Jurkat, Clone E6-1 (cell line): ENCODE data around the gene PJA1. TPM values are rescaled to one million over a fixed set of nuclear protein-coding genes. Genes with fewer than 3 reads are reported as not detected.

Experiments used
- DNase-seq: peaks from one replicate; pipeline ENCODE4 v3.0.0-alpha.2; 2011; ENCODE audit warnings: low read depth, low spot score
- H3K4me3 ChIP-seq: 2 replicates; pipeline ENCODE4 v1.5.1; 2011; ENCODE audit warnings: mild to moderate bottlenecking, low read length, control low read depth, moderate library complexity
- polyA plus RNA-seq: library from polyadenylated mRNA; unstranded; fragments of >200 nt; gene quantifications from one replicate; pipeline ENCODE4 v1.2.1, GENCODE V29; 2012; ENCODE audit warnings: missing spikeins; ENCODE audit not compliant: insufficient read length, insufficient read depth

Gene PJA1
- polyA plus RNA-seq: 15.4 TPM

- peak; percentile 24 for DNase-seq
These were observed at the start of gene PJA1 for GRCh38 chrX:69165087-69165651. Gene PJA1, minus strand, starts transcription at chrX:69165453. Its CDS starts 2,380 bp downstream, at chrX:69163073.

GRCh38 chrX:69214463-69214862 lies 49.2 kb upstream of the PJA1 start:
- no peak for DNase-seq
- no peak overlapping the region for H3K4me3 ChIP-seq

More at GRCh38 chrX:69165087-69165651, at the start of gene PJA1:
- peak within 1 kb of the TSS; percentile 53 for H3K4me3 ChIP-seq

DNA sequence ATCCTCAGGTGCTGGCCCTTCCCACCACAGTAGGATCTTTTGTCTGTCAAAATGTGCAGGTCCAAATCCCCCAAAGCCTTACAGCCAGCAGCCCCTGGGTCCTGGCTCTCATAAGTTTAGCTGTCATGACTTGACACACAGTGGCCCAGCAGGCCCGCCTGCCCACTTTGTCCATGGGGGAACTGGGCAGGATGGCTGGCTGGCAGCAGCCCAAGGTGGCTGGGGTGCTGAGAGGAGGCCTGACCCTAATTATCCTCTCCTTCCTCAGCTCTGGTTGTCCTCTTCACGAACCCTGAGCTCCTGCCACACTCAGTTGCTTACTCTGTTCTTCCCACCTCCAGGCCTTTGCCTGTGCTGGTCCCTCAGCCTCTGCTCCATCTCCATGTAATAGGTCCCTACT lies 46.4 kb upstream of the PJA1 start:
- no peak for DNase-seq
- H3K4me3 ChIP-seq: no peak overlapping the region

DNA sequence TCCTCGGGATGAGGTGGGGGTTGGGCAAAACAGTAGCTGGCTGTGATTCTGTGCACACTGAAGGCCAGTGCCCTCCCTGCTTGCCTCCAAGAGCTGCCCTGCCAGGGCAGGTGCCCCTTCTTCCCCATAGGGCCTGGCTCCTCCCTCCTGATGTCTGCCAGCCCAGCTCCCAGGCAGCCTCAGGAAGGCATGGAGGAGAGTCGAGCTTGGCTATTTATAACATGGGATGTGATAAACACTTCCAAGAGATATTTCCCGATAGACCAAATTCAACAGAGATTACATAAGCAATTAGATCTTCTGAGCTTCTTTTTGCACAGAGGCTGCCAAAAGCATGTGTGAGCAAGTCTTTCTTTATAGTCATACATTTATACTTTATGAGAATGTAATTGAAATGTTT lies 45.3 kb upstream of the PJA1 start:
- no peak for DNase-seq

DNA sequence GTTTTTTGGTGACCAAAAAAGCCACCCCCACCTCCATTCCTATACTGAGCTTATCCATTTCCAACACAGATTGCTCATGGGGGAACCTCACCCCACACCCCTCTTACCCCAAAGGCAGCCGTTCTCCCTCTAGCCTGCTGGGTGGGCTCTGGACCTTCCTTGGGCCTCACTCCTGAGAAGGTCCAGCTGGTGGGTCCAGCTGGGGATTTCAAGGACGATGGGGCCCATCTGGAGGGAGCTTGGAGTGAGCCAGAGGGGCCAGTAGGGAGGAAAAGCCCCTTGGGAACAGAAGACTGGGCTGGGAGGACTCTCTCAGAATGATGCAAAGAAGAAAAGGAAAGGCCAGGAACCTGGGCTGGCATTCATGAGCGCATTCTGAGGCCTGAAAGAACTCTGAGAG lies 42.0 kb upstream of the PJA1 start:
- H3K4me3 ChIP-seq: no peak overlapping the region
- DNase-seq: no peak

More for the DNA sequence above, 45.3 kb upstream of the PJA1 start:
- no peak overlapping the region for H3K4me3 ChIP-seq

GRCh38 chrX:69203638-69204037 lies 38.4 kb upstream of the PJA1 start:
- no peak overlapping the region for H3K4me3 ChIP-seq
- no peak for DNase-seq

DNA sequence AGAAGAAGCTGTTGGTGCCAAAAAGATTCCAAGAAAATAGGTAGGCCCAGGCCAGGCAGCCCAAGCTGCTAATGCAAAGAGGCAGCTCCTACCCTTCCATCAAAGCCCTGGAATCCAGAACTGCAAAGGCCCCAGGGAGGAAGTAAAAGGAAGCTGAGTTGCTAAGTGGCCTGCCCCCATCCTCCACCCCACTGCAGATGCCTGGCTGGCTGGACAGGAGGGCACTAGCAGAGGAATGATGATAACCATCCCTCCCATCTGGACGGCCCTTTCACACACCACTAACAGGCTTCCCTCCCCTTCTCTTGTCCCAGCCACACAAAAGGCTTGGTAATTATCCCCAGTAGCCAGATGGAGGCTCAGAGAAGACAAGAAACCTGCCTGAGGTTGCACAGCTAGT lies 32.4 kb upstream of the PJA1 start:
- H3K4me3 ChIP-seq: no peak overlapping the region
- DNase-seq: no peak

GRCh38 chrX:69196666-69197065 lies 31.4 kb upstream of the PJA1 start:
- DNase-seq: no peak
- H3K4me3 ChIP-seq: no peak overlapping the region

- H3K4me3 ChIP-seq: no peak overlapping the region
- no peak for DNase-seq
These were observed 30.6 kb upstream of the PJA1 start for GRCh38 chrX:69195810-69196209.

- DNase-seq: no peak
- no peak overlapping the region for H3K4me3 ChIP-seq
These were observed 29.9 kb upstream of the PJA1 start for GRCh38 chrX:69195192-69195591.

DNA sequence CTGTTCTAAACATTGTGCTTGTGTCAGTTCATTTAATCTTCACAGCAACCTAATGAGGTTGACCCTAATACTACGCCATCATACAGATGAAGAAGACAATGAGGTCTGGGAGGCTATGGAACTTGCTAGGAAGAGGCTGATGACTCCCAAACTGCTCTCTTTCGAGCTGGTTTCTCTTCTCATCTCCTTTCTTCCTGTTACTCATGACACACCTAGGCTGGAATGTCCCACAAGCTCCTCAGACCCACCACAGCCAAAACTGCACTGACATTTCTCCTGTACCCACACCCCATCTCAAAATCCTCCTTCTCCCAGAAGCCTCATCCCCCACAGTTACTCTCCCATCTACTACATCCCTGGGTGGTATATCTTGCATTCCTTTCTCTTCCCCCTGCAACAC lies 27.4 kb upstream of the PJA1 start:
- H3K4me3 ChIP-seq: no peak overlapping the region
- no peak for DNase-seq

- no peak for DNase-seq
- no peak overlapping the region for H3K4me3 ChIP-seq
These were observed 24.5 kb upstream of the PJA1 start for GRCh38 chrX:69189576-69190371.

DNA sequence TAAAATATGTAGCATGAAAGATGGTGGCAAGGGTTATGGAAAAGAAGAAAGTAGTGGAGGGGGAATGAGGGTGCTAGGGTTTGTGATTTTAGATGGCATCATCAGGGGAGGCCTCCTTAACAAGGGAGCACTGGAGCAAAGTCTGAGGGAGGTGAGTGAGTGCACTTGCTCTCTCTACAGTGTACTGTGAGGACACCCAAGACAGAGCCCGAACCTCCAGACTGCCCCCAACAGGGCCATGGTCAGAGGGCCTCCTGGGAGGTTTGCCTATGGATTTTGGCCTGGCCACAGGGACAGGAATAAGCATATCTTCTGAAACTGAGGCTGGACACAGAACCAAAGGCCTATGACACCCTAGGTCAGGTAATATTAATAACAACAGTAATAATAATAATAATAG lies 21.4 kb upstream of the PJA1 start:
- no peak for DNase-seq
- no peak overlapping the region for H3K4me3 ChIP-seq

DNA sequence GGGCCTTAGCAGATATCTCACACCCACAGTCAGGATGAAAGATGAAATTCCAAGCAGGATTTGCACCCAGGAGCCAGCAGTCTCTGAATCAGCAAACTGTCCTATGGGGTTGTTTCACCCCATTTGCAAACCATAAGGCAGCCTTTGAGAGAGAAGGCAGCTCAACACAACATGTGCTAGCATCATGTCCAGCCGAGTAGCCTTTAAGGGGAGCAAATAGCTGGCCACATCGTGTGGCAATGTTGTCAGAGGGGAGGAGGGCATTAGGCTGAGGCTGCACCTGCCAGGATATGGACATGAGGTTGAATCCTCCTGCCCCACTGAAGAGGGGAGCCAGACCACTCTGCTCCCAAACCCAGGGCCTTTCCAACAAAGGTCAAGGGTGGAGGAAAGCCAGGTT lies 20.6 kb upstream of the PJA1 start:
- DNase-seq: no peak
- H3K4me3 ChIP-seq: no peak overlapping the region

- no peak overlapping the region for H3K4me3 ChIP-seq
- DNase-seq: no peak
These were observed 19.9 kb upstream of the PJA1 start for GRCh38 chrX:69185141-69185540.

DNA sequence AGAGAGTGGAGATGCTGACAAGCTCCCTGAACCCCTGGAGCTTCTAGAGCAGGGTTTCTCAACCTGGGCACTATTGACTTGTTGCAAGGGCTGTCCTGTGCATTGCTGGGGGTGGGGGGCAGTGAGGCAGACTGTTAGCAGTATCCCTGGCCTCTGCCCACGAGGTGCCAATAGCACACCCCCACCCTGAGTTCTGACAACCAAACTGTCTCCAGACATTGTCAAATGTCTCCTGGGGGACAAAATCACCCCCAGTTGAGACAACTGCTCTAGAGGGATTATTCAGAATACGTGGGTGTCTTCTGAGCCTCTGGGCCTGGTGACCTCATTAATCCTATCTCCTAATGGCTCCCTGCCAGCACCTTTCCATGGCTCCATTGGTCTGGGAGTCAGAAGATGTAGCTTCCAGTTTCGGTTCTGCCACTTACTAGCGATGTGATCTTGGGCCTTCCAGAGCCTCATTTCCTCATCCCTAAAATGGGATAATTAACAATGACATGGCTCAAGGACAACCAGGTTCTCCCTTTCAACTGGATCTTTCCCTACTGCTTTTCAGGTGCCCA lies 17.6 kb upstream of the PJA1 start:
- no peak for DNase-seq
- H3K4me3 ChIP-seq: no peak overlapping the region

DNA sequence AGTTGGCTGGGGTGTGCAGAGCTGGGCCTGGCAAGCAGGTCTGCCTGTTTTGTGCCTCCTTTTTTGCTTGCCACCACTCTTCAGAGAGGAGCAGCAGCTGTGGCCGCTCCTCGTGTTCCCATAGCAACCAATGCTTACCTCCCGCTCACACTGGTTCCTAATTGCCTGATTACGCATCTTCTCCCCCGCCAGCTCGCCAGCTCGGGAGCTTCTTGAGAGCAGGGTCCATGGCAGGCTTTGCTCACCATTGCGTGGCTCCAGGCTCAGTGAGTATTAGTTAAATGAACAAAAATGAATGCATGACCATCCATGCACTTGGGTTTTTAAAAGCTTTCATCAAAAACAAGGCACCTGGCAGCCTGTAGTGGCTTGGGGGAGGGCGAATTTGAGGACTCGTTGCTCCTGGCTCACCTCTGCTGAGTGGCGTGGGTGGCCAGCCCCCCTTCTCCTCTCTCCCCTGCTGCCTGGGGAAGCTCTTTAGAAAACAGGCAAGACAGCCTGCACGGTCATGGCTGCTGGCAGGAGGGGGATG lies 14.2 kb upstream of the PJA1 start:
- no peak for DNase-seq

GRCh38 chrX:69178592-69178991 lies 13.3 kb upstream of the PJA1 start:
- H3K4me3 ChIP-seq: no peak overlapping the region
- no peak for DNase-seq

More for the DNA sequence above, 14.2 kb upstream of the PJA1 start:
- no peak overlapping the region for H3K4me3 ChIP-seq

GRCh38 chrX:69177511-69178162 lies 12.4 kb upstream of the PJA1 start:
- H3K4me3 ChIP-seq: no peak overlapping the region

DNA sequence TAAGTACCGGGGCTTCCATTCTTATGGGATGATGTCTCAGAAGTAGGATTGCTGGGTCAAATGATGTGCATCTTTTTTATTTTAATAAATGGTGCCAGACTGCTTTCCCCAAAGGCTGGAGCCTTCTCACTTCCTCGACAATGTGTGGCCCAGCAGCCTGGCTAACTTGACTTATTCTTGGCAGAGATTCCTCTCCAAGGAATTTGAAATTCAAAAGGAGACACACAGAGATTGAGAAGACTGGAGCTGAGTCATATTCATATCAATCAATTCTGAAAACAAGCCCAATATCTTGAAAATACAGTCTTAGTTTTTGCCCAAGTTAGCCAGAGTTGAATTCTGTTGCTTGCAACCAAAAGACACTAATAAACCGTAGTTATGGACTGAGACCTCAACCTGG lies 10.8 kb upstream of the PJA1 start:
- no peak overlapping the region for H3K4me3 ChIP-seq
- no peak for DNase-seq

More at GRCh38 chrX:69177511-69178162, 12.4 kb upstream of the PJA1 start:
- DNase-seq: no peak
